ENCODE measurements around the gene TDRD3. TPM values are rescaled to one million over a fixed set of nuclear protein-coding genes. Genes with fewer than 3 reads are reported as not detected.

TDRD3 gene
- total and polyA plus RNA-seq, 2 experiments from 2014 or later = 13.1 to 13.3 TPM

GRCh38 chr13:60454425-60454824 is 57.4 kb downstream of the TDRD3 start:
- peaks cover 6% of the 10 kb centered on the region; the same call in 1 of the 2 replicates for H3K4me1 ChIP-seq (ENCODE audit: insufficient read depth)
- no peaks in the 10 kb centered on the region for H3F3A ChIP-seq (replicated peaks; ENCODE audit: low read depth)
- ATAC-seq (no peak), DNase-seq (ENCODE audit: low spot score) (peak; percentile 6)
- peaks cover 5% of the 10 kb centered on the region; the same call in 2 of the 3 replicates for H3K4me1 Mint-ChIP-seq
- no peaks in the 10 kb centered on the region for H3K27me3 ChIP-seq (ENCODE audit: insufficient read depth)
- no peak overlapping the region for H3K4me2 ChIP-seq
- no peaks in the 10 kb centered on the region for H3K79me2 ChIP-seq (replicated peaks; ENCODE audit: insufficient read depth)
- no peak overlapping the region for H2AFZ ChIP-seq
- H3K36me3 ChIP-seq (ENCODE audit: insufficient read depth) = no peaks in the 10 kb centered on the region
- no peak overlapping the region for H3K4me3 Mint-ChIP-seq
- no peaks in the 10 kb centered on the region for H3K9me2 ChIP-seq (ENCODE audit: insufficient read depth)
- H4K20me1 ChIP-seq (replicated peaks; ENCODE audit: insufficient read depth) = no peaks in the 10 kb centered on the region
- no peaks in the 10 kb centered on the region; the same call in 2 of the 3 replicates for H3K36me3 Mint-ChIP-seq (ENCODE audit: low read depth)
- no peaks in the 10 kb centered on the region for H3K9me3 Mint-ChIP-seq
- no peak overlapping the region for H3K27ac ChIP-seq (ENCODE audit: low read depth)
- no peaks in the 10 kb centered on the region for H3K27me3 Mint-ChIP-seq (ENCODE audit: insufficient read depth, low read depth, poor library complexity)
- peak overlapping the region; percentile 36; the same call in 1 of the 2 replicates for H3K27ac Mint-ChIP-seq
- no peak overlapping the region for H3K4me3 ChIP-seq
- TF ChIP-seq STAT1 (IDR thresholded peaks at IDR 0.05; ENCODE audit: unreplicated experiment) (no peak), JUNB (IDR thresholded peaks at IDR 0.05; ENCODE audit: unreplicated experiment) (no peak), EZH2phosphoT487 (IDR thresholded peaks at IDR 0.05; ENCODE audit: unreplicated experiment) (no peak), ZNF462 (CRISPR knock-in tag; IDR thresholded peaks at IDR 0.05) (no peak), ZNF114 (CRISPR knock-in tag; IDR thresholded peaks at IDR 0.05) (no peak)

- ATAC-seq (no peak), DNase-seq (ENCODE audit: low spot score) (no peak)
- no peaks in the 10 kb centered on the region for H3K36me3 ChIP-seq (ENCODE audit: insufficient read depth)
- no peaks in the 10 kb centered on the region for H4K20me1 ChIP-seq (replicated peaks; ENCODE audit: insufficient read depth)
- no peaks in the 10 kb centered on the region for H3K9me2 ChIP-seq (ENCODE audit: insufficient read depth)
- peaks cover 3% of the 10 kb centered on the region for H3K27me3 Mint-ChIP-seq (ENCODE audit: insufficient read depth, low read depth, poor library complexity)
- no peaks in the 10 kb centered on the region; the same call in 2 of the 3 replicates for H3K9me3 Mint-ChIP-seq
- H3K4me1 Mint-ChIP-seq = no peaks in the 10 kb centered on the region
- no peak overlapping the region for H3K4me2 ChIP-seq
- no peak overlapping the region for H3K27ac Mint-ChIP-seq
- no peak overlapping the region for H3K4me3 ChIP-seq
- no peak overlapping the region for H2AFZ ChIP-seq
- H3K4me1 ChIP-seq (ENCODE audit: insufficient read depth) = peaks cover 7% of the 10 kb centered on the region; the same call in 1 of the 2 replicates
- H3F3A ChIP-seq (replicated peaks; ENCODE audit: low read depth) = no peaks in the 10 kb centered on the region
- no peaks in the 10 kb centered on the region for H3K27me3 ChIP-seq (ENCODE audit: insufficient read depth)
- H3K27ac ChIP-seq (ENCODE audit: low read depth) = no peak overlapping the region
- peaks cover 5% of the 10 kb centered on the region; the same call in 2 of the 3 replicates for H3K36me3 Mint-ChIP-seq (ENCODE audit: low read depth)
- no peaks in the 10 kb centered on the region for H3K79me2 ChIP-seq (replicated peaks; ENCODE audit: insufficient read depth)
- no peak overlapping the region for H3K4me3 Mint-ChIP-seq
- TF ChIP-seq ZNF331 (CRISPR knock-in tag; IDR thresholded peaks at IDR 0.05; ENCODE audit: low read depth) (no peak), NANOG (IDR thresholded peaks at IDR 0.05; ENCODE audit: borderline replicate concordance) (no peak), ZNF114 (CRISPR knock-in tag; IDR thresholded peaks at IDR 0.05) (no peak), ZNF462 (CRISPR knock-in tag; IDR thresholded peaks at IDR 0.05) (no peak), STAT1 (IDR thresholded peaks at IDR 0.05; ENCODE audit: unreplicated experiment) (no peak)
Measured at GRCh38 chr13:60463787-60464186, 66.8 kb downstream of the TDRD3 start.

Data from GM23338 (cell line).